ENCODE measurements around the gene CD320.

GRCh38 chr19:8357007-8357521 lies 48.9 kb upstream of the CD320 start:
- no peak for TF ChIP-seq EZH2phosphoT487 (IDR thresholded peaks at IDR 0.05; ENCODE audit: low read depth, severe bottlenecking, unreplicated experiment)
- TF ChIP-seq CTCF (IDR thresholded peaks at IDR 0.05; ENCODE audit: poor library complexity), result no peak
